PC-9 (cell line): Measurements from ENCODE around the gene SYT11.

Source experiments
- EZH2 ChIP-seq: fragments of 200-600 bp; sonication (generic); IDR thresholded peaks from 2 replicates; pipeline ENCODE4 v1.8.0; 2017; ENCODE audit warnings: antibody characterized with exemption, low read depth
- TF ChIP-seq, protein P1 (sequence below): fragments of 200-600 bp; sonication (generic); conservative IDR thresholded peaks from 2 replicates; pipeline ENCODE4 v1.6.1; 2017; ENCODE audit warnings: mixed run types, antibody characterized with exemption, mild to moderate bottlenecking, moderate library complexity

DNA sequence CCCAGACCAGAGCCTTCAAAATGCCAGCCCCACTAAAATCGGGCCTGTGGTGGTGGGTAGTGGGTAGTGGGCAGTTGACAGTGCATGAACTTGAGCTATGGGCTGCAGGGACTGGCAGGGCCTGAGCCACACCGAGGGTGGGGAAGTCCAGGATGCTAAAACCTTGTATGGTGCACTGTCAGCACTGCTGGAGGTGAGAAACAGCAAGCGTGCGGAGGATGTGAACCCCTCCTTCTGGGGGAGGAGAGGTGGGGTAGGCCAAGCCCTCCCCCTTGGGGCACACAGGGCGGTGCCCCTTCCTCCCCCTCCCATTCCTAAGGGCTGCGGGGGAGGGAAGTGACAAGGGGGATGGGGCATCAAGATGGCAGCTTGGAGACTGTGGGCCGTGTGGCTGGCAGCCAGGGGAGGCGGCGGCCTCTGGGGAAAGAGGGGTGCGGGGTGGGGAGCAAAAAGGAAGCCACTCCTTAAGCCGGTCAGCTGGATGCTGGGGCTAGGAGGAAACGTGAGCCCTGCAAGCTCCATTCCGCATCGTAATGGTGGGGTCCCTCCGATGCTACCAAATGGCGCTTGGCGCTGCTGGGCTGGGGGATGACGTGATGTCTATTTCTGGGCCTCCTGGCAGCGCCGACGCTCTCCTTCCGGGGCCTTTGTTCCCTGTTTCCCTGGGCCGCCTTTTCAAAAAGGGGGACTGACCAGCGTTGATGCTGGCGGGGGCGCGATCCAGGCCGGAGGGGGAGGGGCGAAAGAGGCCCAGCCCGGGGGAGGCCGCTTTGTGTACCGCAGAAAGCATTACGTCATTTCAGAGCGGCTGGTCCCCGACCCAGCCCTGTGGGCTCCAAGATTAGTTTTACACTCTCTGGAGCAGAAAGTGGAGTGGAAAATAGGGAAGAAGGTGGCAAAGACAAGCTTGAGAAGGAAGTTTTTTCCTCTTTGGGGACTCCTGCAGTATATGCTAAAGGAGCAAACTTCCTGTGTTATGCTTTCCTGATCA is 809 bp downstream of the SYT11 start:
- TF ChIP-seq, protein P1, sequence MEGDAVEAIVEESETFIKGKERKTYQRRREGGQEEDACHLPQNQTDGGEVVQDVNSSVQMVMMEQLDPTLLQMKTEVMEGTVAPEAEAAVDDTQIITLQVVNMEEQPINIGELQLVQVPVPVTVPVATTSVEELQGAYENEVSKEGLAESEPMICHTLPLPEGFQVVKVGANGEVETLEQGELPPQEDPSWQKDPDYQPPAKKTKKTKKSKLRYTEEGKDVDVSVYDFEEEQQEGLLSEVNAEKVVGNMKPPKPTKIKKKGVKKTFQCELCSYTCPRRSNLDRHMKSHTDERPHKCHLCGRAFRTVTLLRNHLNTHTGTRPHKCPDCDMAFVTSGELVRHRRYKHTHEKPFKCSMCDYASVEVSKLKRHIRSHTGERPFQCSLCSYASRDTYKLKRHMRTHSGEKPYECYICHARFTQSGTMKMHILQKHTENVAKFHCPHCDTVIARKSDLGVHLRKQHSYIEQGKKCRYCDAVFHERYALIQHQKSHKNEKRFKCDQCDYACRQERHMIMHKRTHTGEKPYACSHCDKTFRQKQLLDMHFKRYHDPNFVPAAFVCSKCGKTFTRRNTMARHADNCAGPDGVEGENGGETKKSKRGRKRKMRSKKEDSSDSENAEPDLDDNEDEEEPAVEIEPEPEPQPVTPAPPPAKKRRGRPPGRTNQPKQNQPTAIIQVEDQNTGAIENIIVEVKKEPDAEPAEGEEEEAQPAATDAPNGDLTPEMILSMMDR, result no peak
- TF ChIP-seq EZH2, result no peak
